GM18517 (cell line): ENCODE measurements around the gene FAM107A.
"Not testable (repeated sequence)": the region's sequence is repeated elsewhere in the genome, so short reads cannot be mapped to it uniquely, and the experiment has no call there.

Source experiments
- ATAC-seq: cut with Tn5 transposase; IDR thresholded peaks from one replicate; pipeline ENCODE4 v1.9.1; 2021; ENCODE audit warnings: mild to moderate bottlenecking, moderate library complexity; ENCODE audit not compliant: unreplicated experiment

The FAM107A gene

DNA sequence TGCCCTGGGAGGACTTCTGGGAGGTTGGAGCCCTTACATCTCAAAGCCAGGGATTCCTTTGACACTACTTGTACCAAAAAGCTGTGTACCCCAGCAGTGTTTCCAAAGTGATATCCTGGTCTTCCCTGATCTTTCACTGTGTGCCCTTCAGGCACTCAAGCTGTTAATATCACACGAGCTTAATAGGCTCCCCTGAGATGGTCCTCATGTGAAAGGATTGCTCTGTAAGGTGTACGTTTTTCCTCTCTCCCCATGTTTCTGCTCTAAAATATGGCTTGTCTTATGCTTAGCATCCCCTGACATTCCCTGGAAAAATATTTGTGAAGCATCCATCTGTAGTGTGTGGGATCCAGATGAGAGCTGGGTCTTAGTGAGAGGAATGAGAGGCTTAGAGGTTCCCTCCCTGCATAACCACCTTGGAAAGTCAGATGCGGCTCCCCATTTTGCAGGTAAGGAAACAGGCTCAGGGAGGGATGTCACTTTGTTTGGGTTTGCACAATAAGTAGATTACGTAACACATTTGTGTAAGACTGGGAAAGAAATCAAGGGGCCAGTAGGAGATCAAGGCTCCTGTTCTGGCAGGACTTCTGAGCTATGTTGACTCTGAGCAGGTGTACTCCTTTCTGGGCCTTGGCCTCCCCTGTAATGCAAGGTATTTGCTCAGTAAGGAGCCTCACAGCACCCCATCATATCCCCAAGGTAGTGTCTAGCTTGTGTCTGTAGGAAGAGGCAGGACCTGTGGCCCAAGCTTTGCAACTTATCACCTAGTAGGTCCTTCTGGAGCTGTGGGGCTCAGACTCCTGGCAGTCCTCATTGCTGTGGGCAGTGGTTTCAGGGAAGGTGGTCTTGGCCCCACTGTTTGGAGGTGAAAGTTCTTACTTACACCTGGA, 39.5 kb downstream of the FAM107A start:
- ATAC-seq: no peak

GRCh38 chr3:58536501-58537411, 40.4 kb downstream of the FAM107A start, which contains the start of gene ACOX2:
Gene ACOX2 (minus strand): TSS chr3:58537190. CDS start chr3:58535106, 2,084 bp downstream.
- ATAC-seq: no peak

DNA sequence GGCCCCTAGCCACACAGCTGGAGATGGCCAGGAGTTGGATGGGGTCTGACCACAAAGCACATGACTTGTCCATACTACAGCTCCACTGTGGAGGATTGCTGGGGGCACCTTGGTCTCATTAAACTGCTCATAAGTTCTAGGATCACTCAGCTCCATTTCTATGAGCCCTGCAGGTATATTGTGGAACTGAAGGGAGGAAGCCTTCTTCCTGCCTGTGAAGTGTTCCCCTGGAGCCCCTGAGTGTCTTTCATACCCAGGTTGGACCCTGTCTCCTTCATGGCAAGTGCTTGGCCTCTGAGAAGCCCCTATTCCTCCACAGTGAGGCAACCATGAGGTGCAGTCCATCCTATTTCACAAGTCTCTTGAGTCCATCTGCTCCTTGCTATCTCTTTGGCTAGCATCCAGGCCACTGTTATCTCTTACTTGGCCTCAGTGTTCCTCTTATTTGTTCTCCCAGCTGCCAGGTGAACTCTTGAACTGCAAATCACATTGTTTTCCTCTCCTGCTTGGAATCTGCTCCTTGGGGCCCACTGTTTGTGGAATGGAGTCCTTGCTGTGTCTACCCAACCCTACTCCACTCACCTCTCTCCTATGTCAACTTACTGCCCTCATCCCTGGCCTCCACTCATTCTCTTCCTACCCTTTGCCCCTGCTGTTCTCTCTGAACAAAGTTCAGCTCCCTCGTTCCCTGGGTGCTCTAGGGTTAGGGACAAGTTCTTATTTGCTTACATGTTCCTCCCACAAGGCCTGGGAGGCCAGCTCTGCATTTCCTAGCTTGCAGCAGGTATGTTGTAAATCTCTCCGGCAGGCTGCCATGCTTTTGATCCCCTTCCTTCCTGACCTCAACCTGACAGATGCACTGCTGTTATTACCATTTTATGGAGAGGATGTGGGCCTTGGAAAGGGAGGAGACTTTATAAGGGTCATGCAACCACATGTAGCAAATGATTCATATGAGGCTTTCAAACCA, 41.4 kb downstream of the FAM107A start:
- ATAC-seq: no peak

DNA sequence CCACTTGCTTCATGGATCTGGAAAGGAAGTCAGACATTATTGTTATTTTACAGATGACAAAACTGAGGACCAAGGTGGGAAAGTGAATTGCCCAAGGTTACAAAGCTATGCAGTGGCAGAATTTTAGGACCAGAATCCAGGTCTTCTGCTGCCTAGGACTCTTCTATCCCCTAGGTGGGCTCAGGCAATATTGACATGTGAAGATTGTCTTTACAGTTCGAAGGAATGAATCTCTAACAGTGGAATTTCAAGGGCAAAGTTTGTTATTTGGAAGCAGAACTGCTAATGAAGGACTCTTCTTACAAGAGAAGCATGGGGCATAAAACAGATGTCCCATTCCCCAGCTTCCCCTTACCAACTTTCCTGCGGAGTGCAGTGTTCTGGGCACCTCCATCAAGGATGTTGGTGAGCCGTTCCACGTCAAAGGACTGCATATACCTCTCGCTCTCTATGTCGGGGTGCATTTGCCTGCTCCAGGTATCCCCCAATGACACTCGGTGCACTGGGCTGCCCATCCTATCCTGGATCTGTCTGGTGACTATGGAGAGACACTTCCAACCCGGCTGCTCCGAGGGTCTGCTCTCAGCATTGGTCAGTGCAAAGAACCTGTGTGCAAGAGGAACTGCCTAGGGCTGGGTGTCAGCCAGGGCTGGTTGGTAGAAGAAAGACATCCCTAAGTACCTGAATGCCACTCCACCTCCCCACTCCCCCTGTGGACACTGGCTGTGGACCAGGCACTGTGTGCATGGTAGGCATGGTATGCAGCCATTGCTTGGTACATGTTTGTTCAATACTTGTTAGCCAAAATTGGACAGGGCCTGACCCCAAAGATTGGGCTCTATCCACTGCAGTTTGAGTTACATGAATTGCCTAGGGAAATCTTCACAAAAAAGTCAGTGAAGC, 42.3 kb downstream of the FAM107A start:
- ATAC-seq: no peak

DNA sequence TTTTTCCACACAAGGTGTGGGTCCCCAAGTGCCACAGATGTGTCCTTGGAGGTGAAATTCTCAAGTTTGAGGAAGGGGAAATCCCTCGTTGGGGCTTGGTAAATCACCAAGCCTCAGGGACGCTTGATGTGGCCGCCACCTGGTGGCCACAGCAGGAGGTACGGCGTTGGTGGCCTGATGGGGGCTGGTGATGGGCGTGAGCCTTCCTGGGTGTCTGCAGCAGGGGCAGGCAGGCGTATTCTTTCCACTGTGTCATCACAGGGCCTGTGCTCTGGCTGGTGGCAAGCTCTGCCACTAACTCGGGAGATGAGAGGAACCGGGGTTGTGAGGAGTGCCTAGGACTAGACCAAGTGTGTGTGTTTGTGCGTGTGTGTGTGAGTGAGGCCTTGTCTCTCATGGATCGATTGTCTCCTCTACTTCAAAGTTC, 44.4 kb downstream of the FAM107A start:
- peak; percentile 79 for ATAC-seq

DNA sequence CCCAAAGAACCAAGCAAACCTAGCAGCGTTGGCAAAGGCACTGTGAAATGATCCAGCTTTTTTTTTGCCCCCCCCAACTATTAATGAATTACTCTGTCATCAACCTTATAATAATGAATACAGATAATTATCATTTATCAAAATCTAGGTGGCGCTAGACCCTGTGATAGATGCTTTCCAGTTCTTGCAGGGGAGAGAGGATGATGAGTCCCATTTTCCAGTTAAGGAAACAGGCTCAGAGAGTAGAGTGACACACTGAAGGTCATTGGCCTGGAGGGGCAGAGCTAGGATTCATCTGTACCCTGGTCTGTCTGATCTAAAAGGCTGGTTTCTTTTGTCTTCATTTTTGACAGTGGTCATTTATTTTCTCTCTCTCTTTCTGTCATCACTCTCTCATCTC, 45.2 kb downstream of the FAM107A start:
- no peak for ATAC-seq

- no peak for ATAC-seq
Observed at GRCh38 chr3:58531555-58531954, 45.6 kb downstream of the FAM107A start.

DNA sequence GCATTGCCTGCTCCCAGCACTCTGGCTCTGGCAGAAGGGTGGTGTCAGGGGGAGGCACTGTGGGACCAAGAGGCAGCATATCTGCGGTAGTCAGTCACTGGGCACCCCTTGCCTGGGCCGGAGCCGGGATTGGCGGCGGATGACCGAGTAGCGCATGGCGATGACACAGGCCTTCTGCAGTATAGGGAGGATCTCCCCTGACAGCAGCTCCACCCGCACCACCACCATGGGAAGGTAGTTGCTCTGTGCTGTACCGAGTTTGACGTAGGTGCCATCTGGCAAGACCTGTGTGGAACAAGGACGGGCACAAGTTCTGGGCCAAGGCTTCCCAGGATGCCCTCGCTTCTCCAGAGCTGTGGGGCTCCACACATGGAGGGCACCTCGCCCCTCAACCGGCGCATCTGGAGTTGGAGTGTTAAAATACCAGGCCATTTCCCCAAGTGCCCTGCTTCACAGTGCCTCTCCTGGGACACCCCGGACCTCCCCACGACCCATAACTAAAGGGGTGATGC, 46.8 kb downstream of the FAM107A start:
- ATAC-seq: no peak

DNA sequence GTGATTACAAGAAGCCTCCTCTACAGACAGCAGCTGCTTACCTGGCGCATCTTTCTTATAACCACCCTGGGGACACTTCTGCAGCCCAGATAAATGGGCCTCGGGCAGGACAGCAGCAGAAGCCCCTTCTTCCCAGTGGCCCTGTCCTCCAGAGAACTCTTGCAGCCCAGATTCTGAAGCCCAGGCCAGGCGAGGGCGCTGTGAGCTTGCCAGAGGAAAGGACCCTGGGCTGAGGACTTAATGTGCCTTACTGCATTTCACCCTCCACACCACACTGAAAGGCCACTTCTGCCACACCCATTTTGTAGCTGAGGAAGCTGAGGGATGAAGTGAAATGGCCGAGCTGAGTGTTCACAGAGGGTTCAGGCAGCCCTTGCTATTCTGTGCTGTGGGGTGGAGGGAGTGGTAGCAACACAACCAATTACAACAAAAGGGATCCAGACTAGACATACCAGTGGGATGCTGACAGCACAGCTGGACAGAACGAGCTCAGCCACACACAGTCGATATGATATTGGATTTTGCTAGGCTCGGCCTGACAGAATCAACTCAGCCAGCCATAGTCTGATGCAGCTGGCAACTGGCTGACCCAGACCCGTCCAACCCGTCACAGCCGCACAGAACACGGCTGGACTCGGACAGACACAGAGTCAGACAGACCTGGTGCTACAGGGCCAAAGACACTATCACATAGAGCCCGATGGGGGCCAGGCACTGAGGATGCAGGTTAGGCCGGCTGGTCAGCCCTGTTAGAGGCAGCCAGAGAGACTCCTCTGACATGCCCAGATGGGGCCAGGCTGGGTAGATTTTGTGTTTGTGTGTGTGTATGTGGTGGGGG, 47.5 kb downstream of the FAM107A start:
- ATAC-seq: no peak

GRCh38 chr3:58528629-58529028, 48.6 kb downstream of the FAM107A start:
- no peak for ATAC-seq

DNA sequence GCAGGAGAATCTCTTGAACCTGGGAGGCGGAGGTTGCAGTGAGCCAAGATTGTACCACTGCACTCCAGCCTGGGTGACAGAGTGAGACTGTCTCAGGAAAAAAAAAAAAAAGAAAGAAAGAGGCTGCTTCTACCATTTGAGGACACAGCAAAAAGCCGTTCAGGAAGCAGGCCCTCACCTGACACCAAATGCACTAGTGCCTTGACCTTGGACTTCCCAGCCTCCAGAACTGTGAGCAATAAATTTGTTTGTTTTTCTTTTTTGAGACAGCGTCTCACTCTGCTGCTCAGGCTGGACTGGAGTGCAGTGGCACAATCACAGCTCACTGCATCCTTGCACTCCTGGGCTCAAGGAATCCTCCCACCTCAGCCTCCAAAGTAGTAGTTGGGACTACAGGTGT, 49.8 kb downstream of the FAM107A start:
- not testable (repeated sequence) for ATAC-seq

GRCh38 chr3:58526515-58526957, 50.7 kb downstream of the FAM107A start:
- ATAC-seq: no peak

- no peak for ATAC-seq
Observed at GRCh38 chr3:58524326-58524888, 52.8 kb downstream of the FAM107A start.

DNA sequence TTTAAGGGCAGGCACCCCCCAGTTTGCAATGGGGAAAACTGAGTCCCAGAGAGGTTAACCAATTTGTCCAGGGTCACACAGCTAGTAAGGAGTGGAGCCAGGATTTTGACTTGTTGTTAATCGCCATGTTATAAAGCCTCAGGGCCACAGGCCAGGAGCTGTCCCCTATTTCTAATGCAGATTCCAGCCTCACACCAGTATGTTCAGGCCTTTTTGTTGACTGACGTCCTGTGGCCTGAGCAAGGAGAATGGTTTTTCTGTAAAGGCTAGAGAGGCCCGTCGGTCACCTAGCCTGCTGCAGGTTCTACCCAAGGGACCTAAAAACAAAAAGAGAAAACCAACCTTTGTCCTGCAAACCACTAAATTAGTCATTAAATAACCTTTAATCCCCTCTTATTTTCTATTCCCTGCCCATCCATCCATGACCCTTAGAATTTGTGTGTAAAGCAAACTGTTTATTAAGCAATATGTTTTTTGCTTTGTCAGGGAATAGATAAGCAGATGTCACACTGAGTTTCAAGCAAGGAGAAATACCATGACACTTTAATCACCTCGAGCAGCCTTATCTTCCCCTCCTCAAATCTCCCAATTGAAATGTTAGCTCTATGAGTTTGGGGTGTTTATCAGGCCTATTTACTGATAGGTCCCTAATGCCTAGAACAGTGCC, 54.3 kb downstream of the FAM107A start:
- no peak for ATAC-seq

- no peak for ATAC-seq
Observed at GRCh38 chr3:58521917-58522631, 55.1 kb downstream of the FAM107A start.

GRCh38 chr3:58521336-58521670, 55.9 kb downstream of the FAM107A start:
- no peak for ATAC-seq
